GM19328 (cell line): ENCODE measurements around the gene TMCC3.
"Not testable (repeated sequence)": the region's sequence is repeated elsewhere in the genome, so short reads cannot be mapped to it uniquely, and the experiment has no call there.

Experiments
- ATAC-seq: cut with Tn5 transposase; IDR thresholded peaks from one replicate; pipeline ENCODE4 v1.9.1; 2021; ENCODE audit warnings: mild to moderate bottlenecking, moderate library complexity; ENCODE audit not compliant: unreplicated experiment

Gene TMCC3, protein sequence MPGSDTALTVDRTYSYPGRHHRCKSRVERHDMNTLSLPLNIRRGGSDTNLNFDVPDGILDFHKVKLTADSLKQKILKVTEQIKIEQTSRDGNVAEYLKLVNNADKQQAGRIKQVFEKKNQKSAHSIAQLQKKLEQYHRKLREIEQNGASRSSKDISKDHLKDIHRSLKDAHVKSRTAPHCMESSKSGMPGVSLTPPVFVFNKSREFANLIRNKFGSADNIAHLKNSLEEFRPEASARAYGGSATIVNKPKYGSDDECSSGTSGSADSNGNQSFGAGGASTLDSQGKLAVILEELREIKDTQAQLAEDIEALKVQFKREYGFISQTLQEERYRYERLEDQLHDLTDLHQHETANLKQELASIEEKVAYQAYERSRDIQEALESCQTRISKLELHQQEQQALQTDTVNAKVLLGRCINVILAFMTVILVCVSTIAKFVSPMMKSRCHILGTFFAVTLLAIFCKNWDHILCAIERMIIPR

DNA sequence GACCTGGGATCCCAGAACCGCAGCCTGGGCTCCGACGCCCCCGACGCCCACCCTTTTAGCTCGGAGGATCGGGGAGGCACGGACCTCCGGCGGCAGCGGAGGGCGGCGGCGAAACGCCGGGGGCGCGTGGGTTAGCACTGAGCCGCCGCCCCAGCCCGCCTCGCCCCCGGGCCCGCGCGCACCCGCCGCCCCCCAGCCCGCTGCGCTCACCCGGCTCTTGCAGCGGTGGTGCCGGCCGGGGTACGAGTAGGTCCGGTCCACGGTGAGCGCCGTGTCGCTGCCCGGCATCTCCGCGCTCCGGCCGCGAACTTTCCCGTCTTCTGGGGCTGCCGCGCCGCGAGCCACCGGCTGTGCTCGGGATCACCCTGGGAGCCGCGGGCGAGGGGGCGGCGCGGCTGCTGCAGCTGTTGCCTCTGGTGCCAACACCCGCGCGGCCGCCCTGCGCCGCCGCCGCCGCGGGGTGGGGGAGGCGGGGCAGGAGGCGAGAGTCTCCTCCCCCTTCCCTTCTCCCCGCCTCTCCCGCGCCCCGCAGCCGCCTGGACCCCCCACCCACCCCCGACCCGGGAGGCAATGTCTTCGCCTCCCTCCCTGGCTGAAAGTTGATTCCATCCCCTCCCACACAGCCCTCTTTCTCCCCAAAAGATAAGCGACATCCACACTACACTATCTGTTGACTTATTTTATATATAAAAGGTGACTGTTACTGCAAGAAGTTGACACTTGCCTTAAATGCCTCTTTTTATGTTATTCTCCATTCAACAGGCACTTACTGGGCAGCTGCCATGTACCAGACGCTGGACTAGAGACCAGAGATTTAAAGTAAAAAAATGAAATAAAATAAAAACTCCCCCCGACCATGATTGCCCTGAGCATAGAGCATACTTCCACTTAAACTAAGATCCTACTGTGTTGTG is at the start of gene TMCC3:
TSS of gene TMCC3 (minus strand) at position 415 of the 914 bp plus-strand sequence. CDS start at position 288, 127 bp downstream.
- peak; percentile 76 for ATAC-seq

DNA sequence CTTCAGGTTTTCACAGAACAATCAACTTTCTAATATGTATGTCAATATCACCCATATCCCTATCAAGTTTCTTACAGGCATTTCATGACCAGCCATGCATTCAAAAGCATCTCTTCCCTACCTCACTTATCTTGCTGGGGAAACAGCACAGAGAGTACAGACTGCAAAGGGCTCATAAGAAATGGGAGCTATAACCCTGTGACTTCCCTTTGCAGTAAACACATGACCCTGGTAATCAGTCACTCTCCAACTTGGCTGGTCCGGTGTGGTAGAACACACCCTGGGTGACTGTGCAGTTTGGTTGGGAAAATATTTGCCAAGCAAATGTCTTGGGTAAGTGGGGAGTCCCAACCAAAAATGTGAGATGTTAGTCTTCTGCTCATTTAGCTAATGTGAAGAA is 49.4 kb upstream of the TMCC3 start:
- ATAC-seq: no peak

DNA sequence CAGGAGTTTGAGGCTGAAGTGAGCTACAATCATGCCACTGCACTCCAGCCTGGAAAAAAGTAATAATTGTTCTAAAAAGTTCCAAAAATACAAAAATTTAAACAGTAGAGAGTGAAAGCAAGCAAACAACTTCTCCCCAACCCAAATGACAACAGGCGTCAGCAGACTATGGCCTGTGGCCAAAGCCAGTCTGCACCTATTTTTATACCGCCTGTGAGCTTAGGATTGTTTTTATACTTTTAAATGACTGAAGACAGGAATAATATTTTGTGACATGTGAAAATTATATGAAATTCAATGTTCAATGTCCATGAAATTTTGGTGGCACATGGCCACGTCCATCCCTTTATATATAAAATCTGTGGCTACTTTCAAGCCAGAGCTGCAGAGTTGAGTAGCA is 48.2 kb upstream of the TMCC3 start:
- no peak for ATAC-seq

DNA sequence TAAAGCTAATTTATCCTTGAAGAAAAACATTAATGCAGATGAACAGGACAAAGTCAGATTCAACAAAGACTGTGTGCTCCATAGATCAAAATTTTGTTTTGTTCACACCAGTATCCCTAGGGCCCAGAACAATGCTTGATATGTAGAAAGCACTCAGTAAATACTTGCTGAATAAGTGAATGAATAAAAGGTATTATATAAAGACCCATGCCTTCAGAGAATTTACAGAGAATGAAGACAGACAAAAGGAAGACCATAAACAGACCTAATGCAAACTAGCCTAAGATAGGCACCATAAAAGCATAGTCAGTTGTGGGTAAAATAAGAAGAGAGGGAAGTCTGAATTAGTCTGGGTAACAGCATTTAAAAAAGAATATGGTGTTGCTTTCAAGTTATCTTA is 47.3 kb upstream of the TMCC3 start:
- ATAC-seq: no peak

DNA sequence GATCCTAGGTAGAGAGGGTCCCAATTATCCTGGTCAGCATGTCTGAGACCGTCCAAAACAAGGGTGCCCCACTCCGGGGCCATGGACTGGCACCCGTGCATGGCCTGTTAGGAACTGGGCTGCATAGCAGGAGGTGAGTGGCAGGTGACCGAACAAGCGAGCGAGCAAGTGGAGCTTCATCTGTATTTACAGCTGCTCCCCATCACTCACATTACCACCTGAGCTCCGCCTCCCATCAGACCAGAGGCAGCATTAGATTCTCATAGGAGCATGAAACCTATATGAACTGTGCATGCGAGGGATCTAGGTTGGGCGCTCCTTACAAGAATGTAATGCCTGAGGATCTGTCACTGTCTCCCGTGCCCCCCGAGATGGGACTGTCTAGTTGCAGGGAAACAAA is 44.4 kb upstream of the TMCC3 start:
- no peak for ATAC-seq

DNA sequence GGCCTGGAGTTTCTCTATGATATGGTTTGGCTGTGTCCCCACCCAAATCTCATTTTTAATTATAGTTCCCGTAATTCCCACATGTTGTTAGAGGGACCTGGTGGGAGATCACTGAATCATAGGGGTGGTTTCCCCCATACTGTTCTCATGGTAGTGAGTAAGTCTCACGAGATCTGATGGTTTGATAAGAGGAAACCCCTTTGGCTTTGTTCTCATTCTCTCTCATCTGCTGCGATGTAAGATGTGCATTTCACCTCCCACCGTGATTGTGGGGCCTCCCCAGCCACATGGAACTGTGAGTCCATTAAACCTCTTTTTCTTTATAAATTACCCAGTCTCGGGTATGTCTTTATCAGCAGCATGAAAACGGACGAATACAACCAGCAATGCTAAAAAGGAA is 42.5 kb upstream of the TMCC3 start:
- not testable (repeated sequence) for ATAC-seq

DNA sequence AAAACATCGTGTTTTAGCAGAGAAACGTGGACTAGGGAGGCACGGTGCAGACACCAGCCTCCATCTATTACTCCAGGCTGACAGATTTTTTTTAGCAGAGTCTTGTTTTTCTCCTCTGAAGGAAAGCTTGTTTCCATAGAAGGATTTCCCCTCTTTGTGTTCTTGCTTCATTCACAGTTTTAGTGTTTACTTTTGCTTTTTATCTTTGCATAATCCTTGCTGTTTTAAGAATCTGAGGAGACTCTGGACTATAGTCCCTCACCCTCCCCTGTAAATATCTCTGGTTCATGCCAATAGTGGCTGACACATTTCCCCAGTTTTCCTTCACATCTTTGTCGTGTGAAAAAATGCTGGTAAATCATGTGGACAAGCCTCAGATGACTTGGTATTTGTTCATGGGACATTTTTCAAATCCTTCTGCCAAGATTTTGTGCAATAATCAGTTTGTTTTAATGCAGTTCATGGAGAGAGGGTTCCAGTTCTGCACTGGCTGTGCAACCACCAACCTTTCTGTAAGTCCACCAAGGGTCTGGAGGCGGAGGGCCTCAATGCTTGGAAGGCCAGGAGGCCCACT is 39.9 kb upstream of the TMCC3 start:
- ATAC-seq: no peak

DNA sequence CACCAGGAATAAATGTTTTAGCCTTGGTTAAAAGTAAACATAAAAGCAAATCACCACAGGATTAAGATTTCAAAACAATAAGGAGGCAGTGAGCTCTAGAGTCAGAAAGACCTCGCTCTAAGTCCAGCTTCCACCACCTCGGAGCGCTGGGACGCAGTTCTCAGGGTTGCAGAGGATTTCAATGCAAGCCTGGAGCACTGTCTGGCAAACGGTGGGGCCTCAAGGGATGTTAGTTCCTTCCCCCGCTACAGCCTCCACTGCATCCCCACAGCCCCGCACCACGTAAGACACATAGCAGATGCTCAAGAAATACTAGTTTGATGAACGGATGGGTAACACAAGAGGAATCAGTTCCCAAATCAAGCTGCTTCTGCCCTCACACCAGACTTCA is 39.3 kb upstream of the TMCC3 start:
- no peak for ATAC-seq

DNA sequence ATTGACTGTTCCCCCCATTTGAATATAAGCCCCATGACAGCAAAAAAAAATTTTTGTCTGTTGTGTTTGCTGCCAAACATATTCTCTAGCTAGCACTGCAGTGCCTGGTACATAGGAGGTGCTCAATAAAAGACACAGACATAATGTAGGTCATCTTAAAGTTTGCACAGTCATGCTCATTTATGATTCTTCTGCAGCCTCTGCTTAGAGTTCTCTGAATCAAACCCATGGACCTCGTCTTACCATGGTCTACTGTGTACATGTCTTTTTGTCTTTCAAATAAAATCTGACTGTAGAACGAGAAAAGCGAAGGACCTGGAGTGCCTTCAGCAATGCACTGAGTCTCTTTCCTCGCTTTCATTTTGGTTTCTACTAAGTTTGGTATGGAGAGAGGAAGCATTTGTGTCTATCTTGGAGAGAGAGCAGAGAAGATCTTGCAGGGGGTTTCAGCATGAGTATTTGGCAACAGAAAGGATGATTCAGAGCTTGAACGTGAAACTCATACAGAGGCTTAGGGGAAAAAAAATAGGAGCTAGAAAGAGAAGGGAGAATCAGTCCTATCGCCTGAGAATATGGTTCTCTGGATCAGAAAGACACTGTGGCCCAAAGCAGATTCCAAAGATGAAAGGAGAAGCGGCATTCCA is 38.8 kb upstream of the TMCC3 start:
- no peak for ATAC-seq

DNA sequence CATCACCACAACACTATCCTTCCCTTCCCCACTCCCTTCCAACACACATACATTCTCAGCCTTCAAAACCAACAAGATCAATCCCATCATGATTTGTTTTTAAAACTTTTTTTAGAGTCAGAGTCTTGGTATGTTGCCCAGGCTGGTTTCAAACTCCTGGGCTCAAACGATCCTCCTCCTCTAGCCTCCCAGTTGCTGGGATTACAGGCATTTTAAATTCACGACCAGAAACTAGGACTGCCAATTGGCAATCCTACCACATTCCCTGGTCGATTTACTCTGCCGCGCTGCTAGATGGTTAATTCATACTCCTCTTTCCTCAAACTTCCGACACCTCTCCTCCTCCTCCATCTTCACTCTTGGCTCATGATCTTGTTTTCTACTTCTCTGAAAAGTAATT is 37.5 kb upstream of the TMCC3 start:
- ATAC-seq: no peak

DNA sequence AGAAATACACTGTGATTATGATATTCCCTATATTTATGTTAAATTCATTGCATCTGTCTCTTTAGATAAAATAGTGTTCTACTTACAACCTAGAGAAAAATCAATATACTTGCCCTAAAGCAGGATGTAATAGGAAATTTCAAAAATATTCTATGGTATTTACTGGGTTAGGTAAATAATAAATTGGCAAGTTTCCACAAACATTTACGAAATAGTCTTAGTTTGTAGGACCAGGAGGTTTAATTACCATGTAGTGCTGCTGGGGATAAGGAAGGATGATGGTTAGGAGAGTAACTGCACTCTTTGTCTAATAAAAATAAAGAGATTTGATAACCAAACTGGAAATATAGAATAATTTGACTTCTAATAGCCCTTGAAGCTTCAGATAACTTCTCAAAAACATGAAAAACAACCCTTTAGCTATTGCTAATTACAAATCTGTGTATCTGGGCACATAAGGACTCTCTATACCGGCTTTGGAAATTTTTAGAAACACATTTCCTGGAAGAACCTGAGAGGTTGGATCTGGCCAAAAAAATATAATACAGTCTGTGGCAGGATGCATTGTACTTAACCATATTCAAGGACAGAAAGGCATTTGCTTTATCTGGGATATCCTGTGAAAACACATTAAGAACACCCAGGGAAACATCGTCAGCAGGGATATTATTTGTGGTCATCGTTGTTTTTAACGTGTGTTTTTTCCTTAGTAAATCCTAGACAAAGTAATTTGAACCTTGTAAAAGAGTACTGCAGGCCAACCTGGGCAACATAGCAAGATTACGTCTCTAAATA is 36.7 kb upstream of the TMCC3 start:
- no peak for ATAC-seq

DNA sequence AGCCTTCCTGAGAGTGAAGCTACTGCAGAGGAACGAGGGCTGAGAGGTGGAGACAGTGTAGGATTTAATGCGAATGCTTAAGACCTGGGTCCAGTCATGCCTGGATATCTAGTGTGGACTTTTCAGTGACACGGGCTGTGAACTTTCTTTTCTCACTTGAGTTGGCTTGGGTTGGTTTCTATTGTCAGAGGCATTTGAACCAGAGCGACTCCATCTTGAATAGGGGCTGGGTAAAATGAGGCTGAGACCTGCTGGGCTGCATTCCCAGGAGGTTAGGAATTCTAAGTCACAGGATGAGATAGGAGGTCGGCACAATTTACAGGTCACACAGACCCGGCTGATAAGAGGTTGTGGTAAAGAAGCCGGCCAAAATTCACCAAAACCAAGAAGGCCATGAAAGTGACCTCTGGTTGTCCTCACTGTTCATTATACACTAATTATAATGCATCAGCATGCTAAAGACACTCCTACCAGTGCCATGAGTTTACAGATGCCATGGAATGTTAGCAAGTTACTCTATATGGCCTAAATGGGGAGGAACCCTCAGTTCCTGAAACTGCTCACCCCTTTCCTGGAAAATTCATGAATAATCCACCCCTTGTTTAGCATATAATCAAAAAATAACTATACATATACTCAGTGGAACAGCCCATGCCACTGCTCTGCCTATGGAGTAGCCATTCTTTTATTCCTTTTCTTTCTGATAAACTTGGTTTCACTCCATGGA is 34.2 kb upstream of the TMCC3 start:
- no peak for ATAC-seq

DNA sequence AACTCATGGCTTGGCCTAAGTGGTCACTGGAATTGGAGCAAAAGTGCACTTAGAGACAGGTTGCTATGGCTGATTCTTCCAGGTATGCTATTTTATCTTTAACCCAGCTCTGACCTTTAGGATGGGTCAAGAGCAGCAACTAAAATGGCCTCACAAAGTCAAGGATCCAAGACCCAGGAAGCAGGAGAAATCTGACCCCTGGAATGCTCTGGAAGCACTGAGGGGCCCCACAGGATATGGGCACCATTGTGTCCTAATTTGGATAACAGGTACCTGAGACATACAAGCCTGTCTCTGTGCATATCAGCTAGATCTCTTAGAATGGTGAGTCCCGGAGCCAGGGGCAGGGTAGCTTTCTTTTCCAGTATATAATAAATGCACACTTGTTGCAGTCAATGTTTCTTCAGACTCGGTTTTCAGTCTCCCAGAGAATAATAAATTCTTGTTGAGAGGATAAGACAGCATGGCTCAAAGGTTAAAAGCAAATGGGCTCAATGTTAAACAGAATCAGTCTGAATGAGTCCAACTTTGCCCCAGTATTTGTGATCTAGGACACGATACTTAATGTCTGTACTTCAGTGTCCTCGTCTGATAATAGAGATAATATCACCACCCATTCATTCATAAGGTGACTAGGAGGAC is 29.3 kb upstream of the TMCC3 start:
- ATAC-seq: no peak

DNA sequence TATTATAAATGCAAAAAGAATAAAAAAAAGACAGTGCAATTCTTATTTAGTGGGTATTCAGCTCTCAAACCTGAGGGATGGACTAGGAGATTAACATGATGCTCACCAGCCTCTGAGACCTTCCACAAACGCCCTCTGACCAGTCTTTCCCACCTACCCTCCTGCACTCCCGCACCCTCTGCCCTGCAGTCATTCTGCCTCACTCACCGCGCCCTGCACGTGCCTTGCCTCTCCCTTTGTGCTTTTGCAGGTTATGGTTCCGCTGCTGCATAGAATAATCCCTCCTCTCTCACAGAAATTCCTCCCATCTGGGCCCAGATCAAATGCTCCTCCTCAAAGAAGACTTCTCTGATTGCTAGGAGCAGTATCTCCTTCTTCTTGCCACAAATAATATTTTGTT is 28.5 kb upstream of the TMCC3 start:
- ATAC-seq: no peak

DNA sequence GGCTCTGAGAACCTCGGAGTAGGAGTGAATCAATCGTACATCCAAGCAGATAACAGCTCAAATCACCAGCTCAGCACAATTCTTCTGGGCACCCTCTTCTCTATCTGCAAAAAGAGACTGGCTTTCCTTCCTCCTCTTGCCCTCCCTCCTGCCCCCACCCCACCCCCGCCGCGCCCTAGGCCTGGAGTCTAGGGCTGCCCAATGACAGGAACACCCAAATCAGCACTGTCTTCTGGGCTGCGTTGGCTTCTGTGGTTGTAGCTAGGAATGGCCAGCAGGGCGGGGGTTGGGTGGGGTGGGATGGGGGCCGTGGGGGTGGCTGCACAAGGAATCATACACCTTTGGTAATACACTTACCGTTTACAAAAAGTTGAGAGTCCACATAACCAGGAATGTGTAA is 28.0 kb upstream of the TMCC3 start:
- no peak for ATAC-seq

DNA sequence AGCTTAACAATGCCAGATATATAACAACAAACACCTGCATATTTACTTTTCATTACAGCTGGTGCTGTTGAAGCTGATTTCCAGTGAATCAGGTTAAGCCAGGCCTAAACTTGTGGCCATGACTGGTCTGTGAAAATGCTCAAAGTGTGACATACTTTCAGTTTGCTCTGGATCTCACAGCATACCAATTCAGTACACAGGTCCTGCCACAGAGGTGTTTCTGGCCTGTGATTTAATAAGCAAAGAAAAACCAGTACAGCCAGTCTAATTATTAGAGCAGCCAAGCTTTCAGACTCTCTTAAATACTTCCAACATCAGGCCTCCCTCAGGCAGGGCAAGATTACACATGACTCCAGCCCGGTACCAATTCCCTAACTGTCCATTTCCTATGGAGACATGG is 27.4 kb upstream of the TMCC3 start:
- ATAC-seq: no peak

DNA sequence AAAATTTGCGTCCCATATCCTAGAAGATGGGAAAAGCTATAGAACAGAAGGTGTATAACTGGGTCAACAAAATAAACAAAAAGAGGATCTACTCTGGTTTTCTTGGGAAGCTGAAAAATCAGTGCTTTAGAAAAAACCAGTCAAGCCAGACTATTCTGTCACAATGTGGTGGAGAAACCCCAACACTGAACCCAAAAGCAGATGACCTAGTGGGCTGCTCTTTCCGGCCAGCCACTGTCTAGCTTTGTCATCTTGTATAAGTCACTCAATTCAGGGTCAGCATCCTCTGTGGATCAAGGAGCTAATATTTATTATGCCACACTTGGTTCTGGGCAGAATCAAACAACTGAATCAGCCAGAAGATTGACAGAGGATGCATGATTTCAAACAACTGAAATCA is 26.6 kb upstream of the TMCC3 start:
- ATAC-seq: no peak

DNA sequence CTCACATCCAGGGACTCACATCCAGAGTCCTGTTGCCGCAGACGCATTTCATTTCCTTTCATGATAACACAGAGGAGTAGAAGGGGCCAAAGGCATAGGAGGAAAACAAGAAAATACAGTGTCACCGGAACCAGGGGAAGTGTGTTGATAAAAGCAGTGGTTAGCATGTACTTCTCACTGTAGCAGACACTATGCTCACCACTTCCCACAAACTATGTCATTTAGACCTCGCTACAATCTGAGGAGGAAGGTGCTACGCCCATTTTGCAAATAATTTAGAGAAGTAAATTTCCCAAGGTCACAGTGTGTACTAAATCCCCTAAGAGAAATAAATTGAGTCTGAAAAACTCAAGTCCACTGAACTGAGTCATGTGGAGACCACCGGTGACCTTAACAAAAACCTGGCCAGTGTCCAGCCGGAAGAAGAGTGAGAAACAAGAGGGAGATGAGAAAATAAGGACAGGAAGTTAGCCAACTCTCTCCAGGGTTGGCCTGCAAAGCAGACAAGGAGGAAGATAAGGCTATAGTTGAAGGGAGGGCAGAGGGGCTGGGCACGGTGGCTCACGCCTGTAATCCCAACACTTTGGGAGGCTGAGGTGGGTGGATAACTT is 25.8 kb upstream of the TMCC3 start:
- no peak for ATAC-seq

DNA sequence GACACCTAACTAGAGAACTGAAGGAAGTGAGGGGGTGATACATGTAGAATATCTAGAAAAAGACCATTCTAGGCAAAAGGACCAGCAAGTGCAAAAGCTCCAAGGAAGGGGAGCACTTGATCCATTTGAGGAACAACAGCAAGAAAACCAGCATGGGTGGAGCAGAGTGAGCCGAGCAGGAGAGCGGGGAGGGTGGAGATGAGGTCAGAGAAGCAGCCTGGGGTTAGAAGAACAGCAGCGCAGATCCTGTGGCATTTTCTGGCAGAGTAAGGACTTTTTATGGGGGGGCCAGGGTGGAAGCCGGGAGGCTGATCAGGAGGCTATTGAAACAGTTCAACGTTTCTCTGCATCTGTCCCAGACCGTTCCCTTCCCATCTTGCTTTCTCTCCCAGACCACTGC is 24.5 kb upstream of the TMCC3 start:
- no peak for ATAC-seq
